Measurements from ENCODE around the gene ZEB2.

GRCh38 chr2:144519934-144520731 lies at the start of gene ZEB2:
- TF ChIP-seq, protein P1, sequence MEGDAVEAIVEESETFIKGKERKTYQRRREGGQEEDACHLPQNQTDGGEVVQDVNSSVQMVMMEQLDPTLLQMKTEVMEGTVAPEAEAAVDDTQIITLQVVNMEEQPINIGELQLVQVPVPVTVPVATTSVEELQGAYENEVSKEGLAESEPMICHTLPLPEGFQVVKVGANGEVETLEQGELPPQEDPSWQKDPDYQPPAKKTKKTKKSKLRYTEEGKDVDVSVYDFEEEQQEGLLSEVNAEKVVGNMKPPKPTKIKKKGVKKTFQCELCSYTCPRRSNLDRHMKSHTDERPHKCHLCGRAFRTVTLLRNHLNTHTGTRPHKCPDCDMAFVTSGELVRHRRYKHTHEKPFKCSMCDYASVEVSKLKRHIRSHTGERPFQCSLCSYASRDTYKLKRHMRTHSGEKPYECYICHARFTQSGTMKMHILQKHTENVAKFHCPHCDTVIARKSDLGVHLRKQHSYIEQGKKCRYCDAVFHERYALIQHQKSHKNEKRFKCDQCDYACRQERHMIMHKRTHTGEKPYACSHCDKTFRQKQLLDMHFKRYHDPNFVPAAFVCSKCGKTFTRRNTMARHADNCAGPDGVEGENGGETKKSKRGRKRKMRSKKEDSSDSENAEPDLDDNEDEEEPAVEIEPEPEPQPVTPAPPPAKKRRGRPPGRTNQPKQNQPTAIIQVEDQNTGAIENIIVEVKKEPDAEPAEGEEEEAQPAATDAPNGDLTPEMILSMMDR (IDR thresholded peaks at IDR 0.05; ENCODE audit: low read depth, low read length, missing input control) = peak; percentile 45
- TF ChIP-seq EGR1 (IDR thresholded peaks at IDR 0.05; ENCODE audit: low read depth in 2 of 2) (no peak), MAX (IDR thresholded peaks at IDR 0.05) (peak; percentile 13), SP1 (IDR thresholded peaks at IDR 0.05) (no peak), FOXA1 (IDR thresholded peaks at IDR 0.05) (no peak), JUND (IDR thresholded peaks at IDR 0.05) (no peak), YY1 (IDR thresholded peaks at IDR 0.05) (no peak), TAF1 (conservative IDR thresholded peaks at IDR 0.05) (peak; percentile 76), GABPA (IDR thresholded peaks at IDR 0.05 in 1 of 2, conservative IDR thresholded peaks at IDR 0.05 in 1 of 2) (no peak), HNF4A (conservative IDR thresholded peaks at IDR 0.05) (no peak)
- TF ChIP-seq, protein P2, sequence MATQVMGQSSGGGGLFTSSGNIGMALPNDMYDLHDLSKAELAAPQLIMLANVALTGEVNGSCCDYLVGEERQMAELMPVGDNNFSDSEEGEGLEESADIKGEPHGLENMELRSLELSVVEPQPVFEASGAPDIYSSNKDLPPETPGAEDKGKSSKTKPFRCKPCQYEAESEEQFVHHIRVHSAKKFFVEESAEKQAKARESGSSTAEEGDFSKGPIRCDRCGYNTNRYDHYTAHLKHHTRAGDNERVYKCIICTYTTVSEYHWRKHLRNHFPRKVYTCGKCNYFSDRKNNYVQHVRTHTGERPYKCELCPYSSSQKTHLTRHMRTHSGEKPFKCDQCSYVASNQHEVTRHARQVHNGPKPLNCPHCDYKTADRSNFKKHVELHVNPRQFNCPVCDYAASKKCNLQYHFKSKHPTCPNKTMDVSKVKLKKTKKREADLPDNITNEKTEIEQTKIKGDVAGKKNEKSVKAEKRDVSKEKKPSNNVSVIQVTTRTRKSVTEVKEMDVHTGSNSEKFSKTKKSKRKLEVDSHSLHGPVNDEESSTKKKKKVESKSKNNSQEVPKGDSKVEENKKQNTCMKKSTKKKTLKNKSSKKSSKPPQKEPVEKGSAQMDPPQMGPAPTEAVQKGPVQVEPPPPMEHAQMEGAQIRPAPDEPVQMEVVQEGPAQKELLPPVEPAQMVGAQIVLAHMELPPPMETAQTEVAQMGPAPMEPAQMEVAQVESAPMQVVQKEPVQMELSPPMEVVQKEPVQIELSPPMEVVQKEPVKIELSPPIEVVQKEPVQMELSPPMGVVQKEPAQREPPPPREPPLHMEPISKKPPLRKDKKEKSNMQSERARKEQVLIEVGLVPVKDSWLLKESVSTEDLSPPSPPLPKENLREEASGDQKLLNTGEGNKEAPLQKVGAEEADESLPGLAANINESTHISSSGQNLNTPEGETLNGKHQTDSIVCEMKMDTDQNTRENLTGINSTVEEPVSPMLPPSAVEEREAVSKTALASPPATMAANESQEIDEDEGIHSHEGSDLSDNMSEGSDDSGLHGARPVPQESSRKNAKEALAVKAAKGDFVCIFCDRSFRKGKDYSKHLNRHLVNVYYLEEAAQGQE (IDR thresholded peaks at IDR 0.05) = no peak
